Right lobe of liver (tissue), 4 donors: Measurements from ENCODE around the gene PPP1R37.

ENCODE experiments used
- POLR2A ChIP-seq: fragments of 450-650 bp; IDR thresholded peaks from one replicate; pipeline ENCODE4 v1.6.1; 2017; ENCODE audit warnings: antibody characterized with exemption, mild to moderate bottlenecking
- TF ChIP-seq, protein P1 (sequence below), 4 donors: fragments of 200-600 bp in 3 of 4; fragments of 450-650 bp in 1 of 4; IDR thresholded peaks; one replicate each; pipeline versions ENCODE4 v1.5.1 to v1.8.0; 2016 to 2022; ENCODE audit warnings: antibody characterized with exemption in 4 of 4, mild to moderate bottlenecking in 2 of 4
- donor health status: DM: no; HTN: no; CAD: no.
- donor health status: DM: no; HTN: no; CAD: no.
- donor health status: DM: no; HTN: yes; CAD: no.

DNA sequence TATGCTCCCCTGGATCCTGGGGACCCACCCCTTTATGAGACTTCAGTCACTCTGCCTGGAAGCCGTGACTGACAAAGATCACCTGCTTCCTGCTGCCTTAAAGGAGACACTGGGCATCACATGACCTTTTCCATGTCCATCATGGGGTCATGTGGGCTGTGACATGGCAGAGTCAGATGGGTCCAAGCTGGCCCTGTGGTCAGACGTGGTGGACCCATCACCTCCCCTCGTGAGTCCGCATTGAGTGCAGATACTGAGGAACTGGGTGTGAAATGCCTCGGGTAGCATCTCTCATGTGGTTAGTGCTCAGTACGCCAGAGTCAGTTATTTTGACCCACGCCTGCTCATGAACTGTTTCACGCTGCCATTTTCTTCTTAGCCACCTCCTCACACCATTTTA, 40.7 kb downstream of the PPP1R37 start:
- TF ChIP-seq, protein P1, sequence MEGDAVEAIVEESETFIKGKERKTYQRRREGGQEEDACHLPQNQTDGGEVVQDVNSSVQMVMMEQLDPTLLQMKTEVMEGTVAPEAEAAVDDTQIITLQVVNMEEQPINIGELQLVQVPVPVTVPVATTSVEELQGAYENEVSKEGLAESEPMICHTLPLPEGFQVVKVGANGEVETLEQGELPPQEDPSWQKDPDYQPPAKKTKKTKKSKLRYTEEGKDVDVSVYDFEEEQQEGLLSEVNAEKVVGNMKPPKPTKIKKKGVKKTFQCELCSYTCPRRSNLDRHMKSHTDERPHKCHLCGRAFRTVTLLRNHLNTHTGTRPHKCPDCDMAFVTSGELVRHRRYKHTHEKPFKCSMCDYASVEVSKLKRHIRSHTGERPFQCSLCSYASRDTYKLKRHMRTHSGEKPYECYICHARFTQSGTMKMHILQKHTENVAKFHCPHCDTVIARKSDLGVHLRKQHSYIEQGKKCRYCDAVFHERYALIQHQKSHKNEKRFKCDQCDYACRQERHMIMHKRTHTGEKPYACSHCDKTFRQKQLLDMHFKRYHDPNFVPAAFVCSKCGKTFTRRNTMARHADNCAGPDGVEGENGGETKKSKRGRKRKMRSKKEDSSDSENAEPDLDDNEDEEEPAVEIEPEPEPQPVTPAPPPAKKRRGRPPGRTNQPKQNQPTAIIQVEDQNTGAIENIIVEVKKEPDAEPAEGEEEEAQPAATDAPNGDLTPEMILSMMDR (IDR thresholded peaks at IDR 0.05): no peak
- no peak for TF ChIP-seq POLR2A
